Keratinocyte (primary cell): ENCODE measurements around the gene PFAS. TPM values are rescaled to one million over a fixed set of nuclear protein-coding genes. Genes with fewer than 3 reads are reported as not detected.

Source experiments
- DNase-seq: peaks from one replicate; pipeline ENCODE4 v3.0.0-alpha.2; 2011; ENCODE audit warnings: low read depth, missing footprints, low spot score
- FAIRE-seq: peaks from 2 replicates; lab custom pipeline; 2011; peaks lifted over from hg19 to GRCh38; lab: Jason Lieb, UNC
- H2AFZ ChIP-seq: 2 replicates; pipeline ENCODE4 v1.6.0; 2012; ENCODE audit warnings: low read length, control low read depth, inconsistent platforms; ENCODE audit not compliant: control insufficient read depth
- H3K27ac ChIP-seq: 2 replicates; pipeline ENCODE4 v1.5.1; 2011; ENCODE audit warnings: low read length; ENCODE audit not compliant: control insufficient read depth, insufficient read depth
- H3K27me3 ChIP-seq: 3 replicates; pipeline ENCODE4 v1.6.0; 2011; ENCODE audit warnings: low read length; ENCODE audit not compliant: control insufficient read depth, insufficient read depth; ENCODE audit errors: extremely low read depth
- H3K36me3 ChIP-seq, 2 experiments: 2 replicates in 1 of 2; 3 replicates in 1 of 2; pipeline ENCODE4 v1.5.1; 2011; ENCODE audit warnings: low read length in 2 of 2, mild to moderate bottlenecking in 1 of 2; ENCODE audit not compliant: control insufficient read depth in 2 of 2, insufficient read depth in 2 of 2; ENCODE audit errors: extremely low read depth in 1 of 2
- H3K4me1 ChIP-seq: 3 replicates; pipeline ENCODE4 v1.5.1; 2011; ENCODE audit warnings: low read length; ENCODE audit not compliant: control insufficient read depth, insufficient read depth; ENCODE audit errors: extremely low read depth
- H3K4me2 ChIP-seq: 3 replicates; pipeline ENCODE4 v1.6.0; 2011; ENCODE audit warnings: low read depth, low read length; ENCODE audit not compliant: control insufficient read depth, insufficient read depth; ENCODE audit errors: extremely low read depth
- H3K4me3 ChIP-seq, 3 experiments: fragments of 200-600 bp in 1 of 3; sonication (generic) in 1 of 3; 2 replicates in 2 of 3; 3 replicates in 1 of 3; pipeline ENCODE4 v1.5.1; 2011 to 2016; ENCODE audit warnings: low read length in 3 of 3, mild to moderate bottlenecking in 3 of 3, control low read depth in 2 of 3, inconsistent platforms in 1 of 3, low read depth in 1 of 3, mixed read lengths in 1 of 3, mixed run types in 1 of 3, moderate library complexity in 1 of 3; ENCODE audit not compliant: control insufficient read depth in 2 of 3, insufficient read depth in 2 of 3; ENCODE audit errors: extremely low read depth in 1 of 3
- H3K79me2 ChIP-seq: 2 replicates; pipeline ENCODE4 v1.6.0; 2012; ENCODE audit warnings: low read length; ENCODE audit not compliant: control insufficient read depth, insufficient read depth
- H3K9ac ChIP-seq: 3 replicates; pipeline ENCODE4 v1.6.0; 2011; ENCODE audit warnings: low read length; ENCODE audit not compliant: control insufficient read depth, insufficient read depth; ENCODE audit errors: extremely low read depth
- H3K9me1 ChIP-seq: 3 replicates; pipeline ENCODE4 v1.6.0; 2011; ENCODE audit warnings: low read length; ENCODE audit not compliant: control insufficient read depth, insufficient read depth; ENCODE audit errors: extremely low read depth
- H3K9me3 ChIP-seq: 2 replicates; pipeline ENCODE4 v1.5.1; 2012; ENCODE audit warnings: low read depth, low read length; ENCODE audit not compliant: control insufficient read depth
- H4K20me1 ChIP-seq: 3 replicates; pipeline ENCODE4 v1.6.0; 2011; ENCODE audit warnings: low read length; ENCODE audit not compliant: control insufficient read depth, insufficient read depth; ENCODE audit errors: extremely low read depth
- CTCF ChIP-seq, 3 experiments: IDR thresholded peaks in 1 of 3; conservative IDR thresholded peaks in 1 of 3; optimal IDR thresholded peaks in 1 of 3; 2 replicates in 2 of 3; 3 replicates in 1 of 3; pipeline versions ENCODE3 to v1.5.1; 2011; ENCODE audit warnings: low read length in 3 of 3, mild to moderate bottlenecking in 3 of 3, moderate library complexity in 2 of 3, control low read depth in 1 of 3, inconsistent platforms in 1 of 3; ENCODE audit not compliant: insufficient read depth in 2 of 3; ENCODE audit errors: extremely low read depth in 1 of 3
- EZH2 ChIP-seq: IDR thresholded peaks from one replicate; pipeline ENCODE4 v1.6.1; 2012; ENCODE audit warnings: inconsistent platforms, mild to moderate bottlenecking, low read length, moderate library complexity
- dilution Hi-C: fragments of 300-500 bp; cut with MboI; formaldehyde crosslinking; loops from one replicate; pipeline ENCODE4 v1.7.0; 2020; ENCODE audit warnings: low sequenced_read_pairs; ENCODE audit not compliant: extremely low pct_ligation_motif_present
- polyA plus RNA-seq, 5 experiments: library from polyadenylated mRNA; depleted of rRNA in 3 of 5; stranded (reverse) in 3 of 5; stranded (forward) in 1 of 5; unstranded in 1 of 5; fragments of >200 nt; gene quantifications; 1 replicate in 1 of 5; 2 replicates in 3 of 5; 3 replicates in 1 of 5; pipeline versions ENCODE4 v1.2.1 to v1.2.3, GENCODE V29; 2011 to 2012; ENCODE audit warnings: missing spikeins in 2 of 5, low read depth in 1 of 5, low replicate concordance in 1 of 5

PFAS gene
- polyA plus RNA-seq, 1 donor (not counting 4 experiments of a cell fraction or from before 2014, with no cell fraction given): 14.1 TPM

- DNase-seq (no peak), FAIRE-seq (peak; percentile 83)
- Histone ChIP-seq H3K36me3 (peaks cover 0 to 9% of the 10 kb centered on the region in 2 experiments), H3K27me3 (no peaks in the 10 kb centered on the region), H3K79me2 (peaks cover 29% of the 10 kb centered on the region), H3K4me2 (peak within 1 kb of the TSS; percentile 90), H4K20me1 (no peaks in the 10 kb centered on the region), H3K9ac (peak within 1 kb of the TSS; percentile 90), H3K27ac (peak within 1 kb of the TSS; percentile 81), H3K4me3 (peak within 1 kb of the TSS; percentile 42 to 88 (median 70)), H3K9me1 (no peaks in the 10 kb centered on the region), H2AFZ (peak within 1 kb of the TSS; percentile 79), H3K9me3 (no peaks in the 10 kb centered on the region), H3K4me1 (peaks cover 19% of the 10 kb centered on the region)
- dilution Hi-C loops: no loop called here
- TF ChIP-seq EZH2: no peak
- peak in 1 of 3 experiments; percentile 16 for TF ChIP-seq CTCF (optimal IDR thresholded peaks at IDR 0.05 in 1 of 3, IDR thresholded peaks at IDR 0.05 in 1 of 3, conservative IDR thresholded peaks at IDR 0.05 in 1 of 3; ENCODE audit: extremely low read depth in 1 of 3, insufficient read depth in 2 of 3, low read length in 3 of 3)
Measured at GRCh38 chr17:8209907-8210760, 39.0 kb upstream of the PFAS start, which contains the start of gene AURKB. AURKB (minus strand) TSS chr17:8210575; CDS start chr17:8210224, 351 bp downstream.

DNA sequence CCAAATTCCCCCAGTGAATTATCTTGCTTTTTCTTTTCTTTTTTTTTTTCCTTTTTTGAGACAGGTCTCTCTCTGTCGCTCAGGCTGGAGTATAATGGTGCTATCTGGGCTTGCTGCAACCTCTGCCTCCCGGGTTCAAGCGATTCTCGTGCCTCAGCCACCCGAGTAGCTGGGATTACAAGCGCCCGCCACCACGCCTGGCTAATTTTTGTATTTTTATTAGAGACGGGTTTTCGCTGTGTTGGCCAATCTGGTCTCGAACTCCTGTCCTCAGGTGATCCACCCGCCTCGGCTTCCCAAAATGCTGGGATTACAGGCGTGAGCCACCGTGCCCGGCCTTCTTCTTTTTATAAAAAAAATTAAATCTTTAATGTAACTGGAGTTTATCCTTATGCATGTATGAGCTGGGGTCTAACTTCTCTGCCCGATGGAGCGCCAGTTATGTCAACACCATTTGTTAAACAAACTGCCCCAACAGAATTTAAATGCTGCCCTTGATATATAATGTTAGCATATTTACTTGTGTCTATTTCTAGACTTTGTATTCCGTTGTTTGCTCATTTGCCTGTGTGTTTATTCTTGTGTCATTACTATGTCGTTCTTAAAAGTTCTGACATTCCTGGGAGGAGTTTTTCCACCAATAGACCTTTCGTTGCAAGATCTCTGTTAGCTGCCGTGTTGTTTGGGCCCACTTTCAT is 38.2 kb upstream of the PFAS start:
- peaks cover 19% of the 10 kb centered on the region for H3K4me1 ChIP-seq
- H3K79me2 ChIP-seq: peaks cover 29% of the 10 kb centered on the region
- DNase-seq (no peak), FAIRE-seq (no peak)
- no peak for TF ChIP-seq CTCF (optimal IDR thresholded peaks at IDR 0.05 in 1 of 3, IDR thresholded peaks at IDR 0.05 in 1 of 3, conservative IDR thresholded peaks at IDR 0.05 in 1 of 3; ENCODE audit: extremely low read depth in 1 of 3, insufficient read depth in 2 of 3, low read length in 3 of 3)
- H3K4me3 ChIP-seq: peak overlapping the region; percentile 42 to 88 (median 70)
- H3K9ac ChIP-seq: peak overlapping the region; percentile 90
- peak overlapping the region; percentile 90 for H3K4me2 ChIP-seq
- peaks cover 0 to 9% of the 10 kb centered on the region in 2 experiments for H3K36me3 ChIP-seq
- H4K20me1 ChIP-seq: no peaks in the 10 kb centered on the region
- H3K9me3 ChIP-seq: no peaks in the 10 kb centered on the region
- dilution Hi-C loops: no loop called here
- H3K27me3 ChIP-seq: no peaks in the 10 kb centered on the region
- H2AFZ ChIP-seq: peak overlapping the region; percentile 79
- H3K27ac ChIP-seq: peak overlapping the region; percentile 81
- H3K9me1 ChIP-seq: no peaks in the 10 kb centered on the region
